GM19193 (cell line): ENCODE data around the gene KRT86.

Experiments
- POLR2A ChIP-seq: IDR thresholded peaks from 4 replicates; pipeline ENCODE4 v1.6.1; 2011; ENCODE audit not compliant: insufficient read depth, insufficient read length; ENCODE audit errors: extremely low read depth

The KRT86 gene

DNA sequence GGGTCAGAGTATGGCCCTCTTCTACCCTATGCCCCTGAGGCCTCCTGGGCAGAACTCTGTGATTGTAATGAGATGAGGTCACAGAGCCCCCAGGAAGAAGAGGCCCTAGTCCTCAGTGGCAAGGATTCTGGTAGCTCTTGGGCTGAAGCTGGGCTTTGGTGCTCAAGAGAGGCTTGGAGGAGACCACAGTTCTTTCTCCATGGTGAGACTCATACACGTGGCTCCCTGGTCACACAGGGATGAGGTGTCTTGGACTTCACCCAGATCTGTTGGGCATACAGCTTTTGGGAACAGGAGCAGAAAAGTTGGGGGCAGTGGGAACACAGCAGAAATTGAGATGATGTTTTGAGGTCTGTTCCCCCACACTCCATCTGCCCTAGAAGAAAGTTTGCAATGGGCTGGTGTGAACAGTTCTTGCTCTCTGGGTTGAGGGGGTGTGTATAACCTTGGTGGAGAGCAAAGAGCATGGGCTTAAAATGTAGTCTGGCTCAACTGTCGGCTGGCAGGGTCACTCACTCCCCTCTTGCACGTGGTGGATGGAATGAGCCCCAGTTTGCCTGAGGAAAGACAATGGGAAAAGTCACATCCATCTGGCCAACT is at the start of gene KRT86:
TSS of gene KRT86 (plus strand) at position 125 of the 600 bp plus-strand sequence. CDS start 27,272 bp downstream, outside the sequence.
- TF ChIP-seq POLR2A = no peak

DNA sequence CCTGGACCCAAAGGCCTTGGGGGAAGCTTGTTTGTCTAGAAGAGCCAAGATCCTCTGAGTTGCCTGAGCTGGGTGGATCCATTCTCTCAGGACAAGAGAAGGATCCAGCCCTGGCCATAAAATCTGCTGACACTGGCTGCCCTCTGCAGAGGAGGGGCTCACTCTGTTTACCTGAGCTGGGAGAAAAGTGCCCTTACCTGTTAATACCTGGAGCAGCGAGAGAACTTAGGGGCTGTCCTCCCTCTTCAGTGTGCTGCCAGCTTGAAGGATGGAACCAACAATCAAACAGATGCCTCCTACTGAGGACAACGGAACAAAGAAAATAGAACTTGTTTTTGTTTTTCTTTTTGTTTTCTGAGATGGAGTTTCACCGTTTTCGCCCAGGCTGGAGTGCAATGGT is 48.7 kb upstream of the KRT86 start:
- TF ChIP-seq POLR2A = no peak

DNA sequence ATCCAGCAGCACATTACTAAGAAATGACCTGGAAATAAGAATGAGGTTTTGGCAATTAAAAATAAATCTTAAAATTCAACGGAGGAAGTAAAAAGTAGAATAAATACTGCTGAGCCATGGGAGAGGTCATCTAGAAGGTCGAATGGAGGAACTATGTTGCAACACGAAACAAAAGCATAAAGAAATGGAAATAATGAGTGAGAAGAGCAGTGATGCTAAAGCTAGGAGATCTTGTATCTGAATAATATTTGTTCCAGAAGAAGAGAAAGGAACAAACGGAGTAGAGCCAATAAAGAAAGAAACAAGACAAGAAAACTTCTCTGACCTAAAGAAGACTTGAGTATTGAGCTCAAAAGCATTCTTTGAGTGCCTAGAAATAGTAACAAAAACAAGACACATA is 48.0 kb upstream of the KRT86 start:
- no peak for TF ChIP-seq POLR2A

DNA sequence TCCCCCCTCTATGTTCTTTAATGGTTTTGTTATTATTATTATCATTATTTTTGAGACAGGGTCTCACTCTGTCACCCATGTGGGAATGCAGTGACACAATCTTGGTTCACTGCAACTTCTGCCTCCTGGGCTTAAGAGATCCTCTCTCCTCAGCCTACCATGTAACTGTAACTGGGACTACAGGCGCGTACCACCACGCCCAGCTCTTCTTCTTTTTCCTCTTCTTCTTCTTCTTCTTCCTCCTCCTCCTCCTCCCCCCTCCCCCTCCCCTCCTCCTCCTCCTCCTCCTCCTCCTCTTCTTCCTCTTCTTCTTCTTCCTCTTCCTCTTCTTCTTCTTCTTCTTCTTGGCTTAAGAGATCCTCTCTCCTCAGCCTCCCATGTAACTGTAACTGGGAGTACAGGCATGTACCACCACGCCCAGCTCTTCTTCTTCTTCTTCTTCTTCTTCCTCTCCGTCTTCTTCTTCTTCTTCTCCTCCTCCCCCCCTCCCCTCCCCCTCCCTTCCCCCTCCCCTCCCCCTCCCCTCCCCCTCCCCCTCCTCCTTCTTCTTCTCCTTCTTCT is 46.8 kb upstream of the KRT86 start:
- TF ChIP-seq POLR2A = no peak

DNA sequence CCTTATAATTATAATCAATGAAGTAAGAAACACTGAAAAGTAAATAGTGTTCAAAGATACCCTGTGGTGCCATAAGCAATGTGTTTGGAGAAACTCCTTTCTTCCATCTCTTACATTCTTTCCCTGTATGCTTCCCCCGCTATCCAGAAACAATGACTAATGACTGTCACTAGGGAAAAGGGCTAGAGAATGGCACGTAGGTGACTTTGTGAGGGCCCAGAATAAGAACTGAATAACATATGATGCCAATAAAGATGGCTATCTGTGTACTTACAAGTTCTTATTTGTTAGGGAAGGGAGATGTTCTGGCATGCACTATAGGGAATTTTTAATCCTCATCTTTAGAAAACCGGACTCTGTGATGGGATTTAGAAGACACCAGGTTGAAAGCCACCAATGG is 46.1 kb upstream of the KRT86 start:
- no peak for TF ChIP-seq POLR2A

DNA sequence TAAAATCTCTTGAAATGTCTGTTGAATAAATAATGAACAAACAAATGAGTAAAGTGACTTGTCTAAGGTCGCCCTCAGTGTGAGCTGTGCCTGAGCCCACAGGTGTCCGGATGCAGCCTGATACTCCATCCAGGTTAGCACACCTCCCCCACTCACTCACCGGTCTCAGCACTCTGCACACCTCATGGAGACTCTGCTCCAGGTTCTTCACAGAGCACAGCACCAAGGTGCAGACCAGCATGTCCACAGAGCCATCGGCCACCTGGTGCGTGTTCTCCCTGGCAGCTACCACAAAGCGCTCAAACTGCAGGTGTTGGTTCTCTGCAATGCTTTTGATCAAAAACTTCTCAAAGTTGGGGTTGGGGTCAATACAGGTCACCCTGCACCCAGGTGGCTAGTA is 45.5 kb upstream of the KRT86 start:
- no peak for TF ChIP-seq POLR2A

DNA sequence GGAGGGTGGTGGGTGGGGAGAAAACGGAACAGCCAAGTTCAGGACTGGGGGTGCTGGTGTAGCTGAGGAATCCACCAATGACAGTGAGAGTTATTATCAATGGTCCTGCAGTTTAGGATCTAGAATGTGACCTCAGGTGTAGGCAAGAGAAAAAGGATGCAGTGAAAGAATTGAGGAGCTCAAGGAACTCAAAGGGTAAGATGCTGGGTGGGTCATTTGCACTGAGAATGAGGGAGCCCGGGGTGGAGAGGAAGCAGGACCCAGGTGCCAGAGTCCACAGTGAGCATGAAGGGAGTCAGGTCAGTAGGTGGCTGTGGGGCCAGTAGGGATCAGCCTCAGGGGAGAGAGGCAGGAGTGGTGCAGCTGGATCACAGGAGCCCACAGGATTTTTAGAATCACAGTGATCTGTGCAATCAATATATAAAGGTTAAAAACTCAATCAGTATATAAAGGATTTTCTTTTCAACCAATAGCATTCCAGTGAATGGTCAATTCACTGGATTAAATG is 44.6 kb upstream of the KRT86 start:
- no peak for TF ChIP-seq POLR2A

DNA sequence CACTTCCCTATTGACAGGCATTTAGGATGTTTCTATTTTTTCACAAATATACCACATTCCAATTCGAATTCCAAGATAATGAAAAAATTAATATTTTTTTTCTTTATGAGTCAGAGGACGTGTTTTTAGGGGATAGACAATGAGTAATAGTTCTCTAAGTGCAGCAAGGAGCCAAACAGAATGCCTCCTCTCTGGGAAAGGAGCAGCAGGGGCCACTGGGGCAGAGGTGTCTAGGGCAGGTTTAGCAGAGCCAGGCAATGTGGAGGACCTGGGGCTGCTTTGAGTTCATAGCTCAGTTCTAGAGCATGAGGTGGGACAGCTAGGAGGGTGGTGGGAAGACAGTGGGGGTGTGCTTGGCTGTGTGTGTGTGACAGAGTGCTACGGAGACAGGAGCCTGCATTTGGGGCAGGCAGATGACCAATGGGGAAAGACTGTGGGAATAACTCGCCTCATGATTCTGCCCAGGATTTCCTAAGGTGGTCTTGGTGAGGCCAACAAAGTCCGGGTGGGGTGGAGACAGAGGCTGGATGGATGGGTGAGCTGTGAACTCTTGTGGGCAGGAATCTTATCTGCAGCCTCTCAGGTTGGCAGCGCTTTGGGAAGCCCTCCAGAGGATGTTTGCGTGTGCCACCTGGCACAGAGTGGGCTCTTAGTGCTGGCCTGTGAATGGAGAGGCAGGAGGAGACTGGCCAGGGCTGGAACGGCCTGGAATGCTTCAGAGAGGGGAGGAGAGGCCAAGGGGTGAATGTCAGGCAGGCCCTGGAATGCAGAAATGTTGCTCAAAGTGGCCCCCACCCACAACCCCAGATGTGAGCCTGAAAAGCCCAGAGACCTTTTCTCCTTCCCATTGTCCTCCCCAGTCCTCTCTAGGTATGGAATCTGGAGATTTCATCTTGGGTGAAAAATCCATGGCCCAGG is 43.8 kb upstream of the KRT86 start:
- TF ChIP-seq POLR2A = no peak

DNA sequence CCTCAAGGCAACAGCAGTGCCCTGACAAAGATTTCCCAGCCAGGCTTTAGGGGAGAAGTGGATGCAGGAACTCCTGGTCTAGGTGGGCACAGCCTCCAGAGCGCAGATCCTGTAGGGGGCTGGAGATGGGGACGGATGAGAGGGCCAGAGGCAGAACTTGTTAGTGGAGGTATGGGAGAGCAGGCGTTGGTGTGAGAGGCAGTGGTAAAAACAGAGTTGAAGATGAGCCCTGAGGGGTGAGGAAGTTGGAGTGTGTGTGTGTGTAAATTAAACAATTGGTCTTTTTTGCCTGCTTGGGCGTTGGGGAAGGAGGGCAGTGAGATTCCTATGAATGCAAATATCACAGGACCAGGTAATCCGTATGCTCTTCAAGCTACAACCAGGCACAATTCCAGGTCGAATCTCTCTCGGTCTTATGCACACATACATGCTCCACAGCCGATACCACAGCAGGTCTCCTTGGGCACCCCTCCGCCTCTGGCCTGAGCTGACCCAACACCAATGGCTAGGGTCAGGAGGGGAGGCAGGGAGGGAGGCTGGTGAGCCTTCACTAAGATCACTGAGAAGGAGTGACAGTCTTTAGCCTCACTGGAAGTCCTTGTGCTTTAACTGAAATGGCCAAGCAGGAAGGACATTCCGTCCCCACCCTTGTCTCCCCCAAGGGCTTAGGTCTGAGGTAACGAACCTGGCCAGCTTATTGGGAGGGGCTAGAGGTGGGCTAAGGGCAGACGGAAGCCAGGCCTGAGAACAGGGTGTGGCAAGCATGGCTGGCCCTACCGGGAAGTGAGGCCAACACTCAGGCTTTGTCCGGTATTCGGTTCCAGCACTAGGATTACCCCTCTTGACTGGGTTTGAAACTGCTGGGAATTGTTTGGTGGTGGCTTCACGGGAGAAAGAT is 42.9 kb upstream of the KRT86 start:
- TF ChIP-seq POLR2A = no peak

DNA sequence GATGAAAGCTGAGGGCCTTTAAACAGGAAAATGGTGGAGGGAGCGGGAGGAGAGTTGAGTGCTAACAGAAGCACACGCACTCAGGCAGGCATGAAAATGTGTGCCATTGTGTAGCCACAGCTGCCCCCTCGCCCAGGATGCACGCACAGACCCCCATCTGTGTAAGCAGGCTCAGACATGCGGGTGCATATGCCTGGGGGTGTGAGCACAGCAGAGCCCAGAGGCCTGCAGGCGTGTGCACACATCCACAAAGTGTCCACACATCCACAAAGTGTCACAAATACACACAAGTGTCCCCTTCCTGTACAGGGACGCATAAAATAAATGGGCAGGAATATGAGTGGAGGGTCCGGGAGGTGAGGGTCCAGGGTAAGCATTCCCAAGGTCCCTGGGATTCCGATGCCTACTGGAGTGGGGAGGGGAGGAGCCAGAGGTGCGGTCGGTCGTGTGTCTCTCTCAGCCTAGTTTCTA is 42.2 kb upstream of the KRT86 start:
- TF ChIP-seq POLR2A = no peak

DNA sequence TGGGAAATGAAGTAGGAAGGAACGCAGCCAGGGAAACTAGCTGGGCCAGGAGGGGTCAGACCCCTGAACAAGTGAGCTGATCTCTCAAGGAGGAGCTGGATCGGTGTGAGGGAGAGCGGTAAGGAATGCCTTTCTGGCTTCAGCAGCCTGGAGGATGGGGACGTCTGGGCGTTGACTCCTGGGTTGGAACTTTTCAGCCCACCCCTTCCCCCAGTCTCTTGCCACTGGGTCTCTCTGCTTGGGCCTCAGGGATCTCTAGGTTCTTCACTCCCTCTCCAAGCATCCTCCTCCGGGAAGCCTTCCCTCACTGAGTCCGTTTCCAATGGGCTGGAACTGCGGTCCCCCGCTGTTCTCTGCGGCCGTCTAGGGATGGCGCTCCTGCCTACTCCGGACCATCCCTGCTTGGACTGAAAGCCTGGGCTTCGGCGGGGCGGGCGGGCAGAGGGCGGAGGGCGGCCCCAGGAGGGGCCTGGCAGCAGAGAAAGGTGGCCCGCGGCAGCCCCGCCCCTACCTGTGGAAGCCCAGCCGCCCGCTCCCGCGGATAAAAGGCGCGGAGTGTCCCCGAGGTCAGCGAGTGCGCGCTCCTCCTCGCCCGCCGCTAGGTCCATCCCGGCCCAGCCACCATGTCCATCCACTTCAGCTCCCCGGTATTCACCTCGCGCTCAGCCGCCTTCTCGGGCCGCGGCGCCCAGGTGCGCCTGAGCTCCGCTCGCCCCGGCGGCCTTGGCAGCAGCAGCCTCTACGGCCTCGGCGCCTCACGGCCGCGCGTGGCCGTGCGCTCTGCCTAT is 41.6 kb upstream of the KRT86 start, which contains the start of gene KRT7:
TSS of gene KRT7 (plus strand) at position 570 of the 788 bp plus-strand sequence. CDS start at position 624, 54 bp downstream.
- TF ChIP-seq POLR2A = no peak

DNA sequence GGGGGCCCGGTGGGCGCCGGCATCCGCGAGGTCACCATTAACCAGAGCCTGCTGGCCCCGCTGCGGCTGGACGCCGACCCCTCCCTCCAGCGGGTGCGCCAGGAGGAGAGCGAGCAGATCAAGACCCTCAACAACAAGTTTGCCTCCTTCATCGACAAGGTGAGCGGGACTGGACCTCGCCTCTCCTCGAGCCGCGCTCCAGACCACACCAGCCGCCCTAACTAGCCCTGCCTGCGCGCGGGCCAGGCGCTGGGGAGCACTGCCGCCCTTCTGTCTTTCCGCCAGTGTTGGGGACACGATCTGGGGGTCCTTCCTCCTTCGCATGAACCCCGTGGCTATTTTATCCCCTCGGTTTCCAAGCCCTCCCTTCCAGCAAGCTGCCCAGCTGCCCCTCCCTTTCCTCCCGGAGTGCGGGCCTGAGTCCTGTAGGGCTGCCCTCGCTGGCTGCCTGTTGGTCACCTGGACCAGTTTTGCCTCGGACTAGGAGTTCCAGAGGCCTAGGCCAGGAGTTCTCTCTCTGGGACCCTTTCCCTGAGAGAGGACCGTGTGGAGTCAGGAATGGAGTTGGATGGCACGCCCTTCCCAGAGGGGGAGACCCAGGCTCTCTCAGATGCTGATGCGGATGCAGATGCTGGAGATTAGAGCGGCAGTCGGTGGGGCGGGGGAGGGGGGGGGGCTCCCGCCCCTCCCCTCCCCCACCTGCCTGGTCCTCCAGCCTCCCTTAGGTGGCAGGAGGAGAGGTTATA is 40.8 kb upstream of the KRT86 start:
- TF ChIP-seq POLR2A = no peak

DNA sequence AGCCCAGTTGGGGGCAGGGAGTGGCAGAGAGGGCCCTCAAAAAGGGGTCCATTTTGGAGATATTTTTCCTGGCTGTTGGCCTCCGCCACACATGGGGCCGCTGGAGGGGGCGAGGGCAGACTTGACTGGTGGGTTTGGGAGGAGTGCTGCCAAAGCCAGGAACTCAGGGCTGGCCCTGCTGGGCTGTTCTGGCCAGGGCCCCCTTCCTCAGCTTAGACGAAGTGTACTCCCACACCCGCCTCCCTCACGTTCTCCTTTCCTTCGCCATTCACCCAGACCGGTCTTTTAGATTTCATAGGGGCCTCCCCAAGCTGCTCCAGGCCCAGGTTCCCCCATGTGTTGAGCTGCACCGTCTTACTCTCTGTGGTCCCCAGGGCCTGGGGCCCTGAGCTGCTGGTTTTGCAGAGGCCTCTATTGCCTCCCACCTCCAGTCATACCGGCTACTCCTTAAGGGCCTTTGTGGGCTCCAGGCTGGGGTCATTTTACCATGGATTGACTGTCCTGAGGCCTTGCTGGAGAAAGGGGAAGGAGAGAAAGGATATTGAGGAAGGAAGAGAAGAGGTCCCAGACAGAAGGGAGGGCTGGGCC is 40.1 kb upstream of the KRT86 start:
- no peak for TF ChIP-seq POLR2A
